ENCODE data around the gene PEDS1.

GRCh38 chr20:50194422-50194830 lies 40.9 kb upstream of the PEDS1 start:
- TF ChIP-seq CTCF (conservative IDR thresholded peaks at IDR 0.05) (no peak), EZH2 (IDR thresholded peaks at IDR 0.05; ENCODE audit: low read depth) (no peak)

All from PC-9 (cell line).